Hepatocyte (in vitro differentiated cells): ENCODE measurements around the gene SDK1.

ENCODE experiments used
- EZH2 ChIP-seq: fragments of 200-600 bp; sonication (generic); IDR thresholded peaks from 2 replicates; pipeline ENCODE4 v1.6.1; 2016; ENCODE audit warnings: antibody characterized with exemption, mild to moderate bottlenecking, borderline replicate concordance
- EZH2phosphoT487 ChIP-seq: fragments of 200-600 bp; sonication (generic); IDR thresholded peaks from one replicate; pipeline ENCODE4 v1.6.1; 2018; ENCODE audit warnings: antibody characterized with exemption, mild to moderate bottlenecking, low read depth, moderate library complexity; ENCODE audit not compliant: unreplicated experiment, severe bottlenecking
- TF ChIP-seq, protein P1 (sequence below): fragments of 200-600 bp; sonication (generic); IDR thresholded peaks from 2 replicates; pipeline ENCODE4 v1.5.1; 2016; ENCODE audit warnings: antibody characterized with exemption, mild to moderate bottlenecking; ENCODE audit not compliant: poor library complexity

DNA sequence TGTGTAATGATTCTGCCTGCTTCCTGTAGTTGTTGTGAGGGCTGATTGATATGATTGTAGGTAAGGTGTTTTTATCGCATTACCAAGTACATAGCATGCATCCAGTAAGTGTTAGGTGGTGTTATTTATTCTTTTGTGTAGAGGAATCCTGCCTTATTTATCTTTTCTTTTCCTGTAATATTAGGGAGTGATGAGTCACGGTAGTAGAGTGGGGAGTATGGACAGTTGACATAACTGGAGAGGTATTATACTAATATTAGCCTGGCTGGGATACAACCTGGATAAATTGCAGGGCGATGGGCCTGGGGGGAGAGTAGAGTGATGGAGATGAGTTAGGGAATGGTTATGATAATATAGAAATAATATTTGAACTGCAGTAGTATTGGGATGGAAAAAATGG is 9.8 kb downstream of the SDK1 start:
- TF ChIP-seq, protein P1, sequence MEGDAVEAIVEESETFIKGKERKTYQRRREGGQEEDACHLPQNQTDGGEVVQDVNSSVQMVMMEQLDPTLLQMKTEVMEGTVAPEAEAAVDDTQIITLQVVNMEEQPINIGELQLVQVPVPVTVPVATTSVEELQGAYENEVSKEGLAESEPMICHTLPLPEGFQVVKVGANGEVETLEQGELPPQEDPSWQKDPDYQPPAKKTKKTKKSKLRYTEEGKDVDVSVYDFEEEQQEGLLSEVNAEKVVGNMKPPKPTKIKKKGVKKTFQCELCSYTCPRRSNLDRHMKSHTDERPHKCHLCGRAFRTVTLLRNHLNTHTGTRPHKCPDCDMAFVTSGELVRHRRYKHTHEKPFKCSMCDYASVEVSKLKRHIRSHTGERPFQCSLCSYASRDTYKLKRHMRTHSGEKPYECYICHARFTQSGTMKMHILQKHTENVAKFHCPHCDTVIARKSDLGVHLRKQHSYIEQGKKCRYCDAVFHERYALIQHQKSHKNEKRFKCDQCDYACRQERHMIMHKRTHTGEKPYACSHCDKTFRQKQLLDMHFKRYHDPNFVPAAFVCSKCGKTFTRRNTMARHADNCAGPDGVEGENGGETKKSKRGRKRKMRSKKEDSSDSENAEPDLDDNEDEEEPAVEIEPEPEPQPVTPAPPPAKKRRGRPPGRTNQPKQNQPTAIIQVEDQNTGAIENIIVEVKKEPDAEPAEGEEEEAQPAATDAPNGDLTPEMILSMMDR, result no peak
- no peak for TF ChIP-seq EZH2
- TF ChIP-seq EZH2phosphoT487, result no peak
